Medulla oblongata (tissue), 1 donor: ENCODE data around the gene VWA5B1.
A peak's percentile ranks its signal among the peaks of the same experiment; 100 is the strongest.

Source experiments
- DNase-seq: peaks from one replicate; pipeline ENCODE4 v3.0.0-alpha.2; 2015; ENCODE audit errors: extremely low spot score

Gene VWA5B1

GRCh38 chr1:20348326-20348915, 57.7 kb downstream of the VWA5B1 start:
- no peak for DNase-seq

GRCh38 chr1:20349561-20349960, 58.9 kb downstream of the VWA5B1 start:
- no peak for DNase-seq

DNA sequence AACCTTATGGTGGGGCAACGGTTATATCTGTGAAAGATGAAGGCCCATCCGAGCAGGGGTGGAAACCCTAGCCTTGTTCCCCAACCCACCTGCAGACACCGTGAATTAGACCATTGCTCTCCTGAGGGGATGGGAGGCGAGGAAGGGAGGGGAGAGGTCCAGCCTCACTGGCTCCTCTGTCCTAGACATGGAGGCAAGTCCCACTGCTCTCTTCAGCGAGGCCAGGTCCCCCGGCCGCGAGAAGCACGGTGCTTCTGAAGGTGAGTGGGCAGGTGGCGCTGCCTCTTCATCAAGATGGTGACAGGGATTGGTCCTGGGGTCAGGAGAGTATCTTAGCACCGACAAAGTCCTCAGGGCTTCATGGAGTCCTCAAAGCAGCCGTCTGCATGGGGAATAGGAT, 59.3 kb downstream of the VWA5B1 start:
- no peak for DNase-seq

GRCh38 chr1:20350421-20350820, 59.7 kb downstream of the VWA5B1 start:
- DNase-seq, result no peak

DNA sequence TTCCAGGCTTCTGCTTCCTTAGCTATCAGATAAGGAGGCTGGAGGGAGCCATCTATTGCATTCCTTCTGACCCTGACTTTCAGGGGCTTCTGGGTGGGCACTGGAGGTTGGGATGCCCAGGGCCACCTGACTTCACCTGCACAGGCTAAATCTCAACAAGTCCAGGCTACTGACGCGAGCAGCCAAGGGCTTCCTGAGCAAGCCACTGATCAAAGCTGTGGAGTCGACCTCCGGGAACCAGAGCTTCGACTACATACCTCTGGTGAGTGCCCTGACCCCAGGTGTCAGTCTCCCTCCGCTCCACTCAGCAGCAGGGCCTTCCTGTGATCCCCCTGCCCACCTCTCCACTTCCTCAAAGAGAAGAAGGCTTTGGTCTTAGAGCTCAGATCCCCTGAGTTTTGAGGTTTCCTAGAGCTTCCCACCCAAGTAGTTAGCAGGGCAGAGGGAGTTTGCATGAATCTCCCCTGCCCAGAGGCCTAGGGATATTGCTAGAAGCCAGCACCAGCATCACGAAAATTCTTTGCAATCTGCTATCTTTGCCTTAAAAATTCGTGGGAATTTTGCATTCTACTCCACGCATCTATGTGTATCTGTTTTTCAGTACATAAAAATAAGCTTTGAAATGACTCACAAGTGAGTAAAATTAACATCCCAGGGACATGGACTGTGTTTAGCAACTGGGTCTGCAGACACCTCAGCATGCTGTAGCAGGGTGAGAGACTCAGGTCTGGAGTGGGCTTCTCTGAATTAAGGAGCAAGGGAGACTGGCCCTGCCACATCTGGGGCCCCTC, 61.4 kb downstream of the VWA5B1 start:
- no peak for DNase-seq

DNA sequence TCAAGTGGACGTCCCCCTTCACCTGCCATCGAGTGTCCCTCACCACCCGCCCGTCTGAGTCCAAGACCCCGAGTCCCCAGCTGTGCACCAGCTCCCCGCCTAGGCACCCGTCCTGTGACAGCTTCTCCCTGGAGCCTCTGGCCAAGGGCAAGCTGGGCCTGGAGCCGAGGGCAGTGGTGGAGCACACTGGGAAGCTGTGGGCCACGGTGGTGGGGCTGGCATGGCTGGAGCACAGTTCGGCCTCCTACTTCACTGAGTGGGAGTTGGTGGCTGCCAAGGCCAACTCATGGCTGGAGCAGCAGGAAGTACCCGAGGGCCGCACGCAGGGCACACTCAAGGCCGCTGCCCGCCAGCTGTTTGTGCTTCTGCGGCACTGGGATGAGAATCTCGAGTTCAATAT, 63.2 kb downstream of the VWA5B1 start:
- DNase-seq, result no peak

DNA sequence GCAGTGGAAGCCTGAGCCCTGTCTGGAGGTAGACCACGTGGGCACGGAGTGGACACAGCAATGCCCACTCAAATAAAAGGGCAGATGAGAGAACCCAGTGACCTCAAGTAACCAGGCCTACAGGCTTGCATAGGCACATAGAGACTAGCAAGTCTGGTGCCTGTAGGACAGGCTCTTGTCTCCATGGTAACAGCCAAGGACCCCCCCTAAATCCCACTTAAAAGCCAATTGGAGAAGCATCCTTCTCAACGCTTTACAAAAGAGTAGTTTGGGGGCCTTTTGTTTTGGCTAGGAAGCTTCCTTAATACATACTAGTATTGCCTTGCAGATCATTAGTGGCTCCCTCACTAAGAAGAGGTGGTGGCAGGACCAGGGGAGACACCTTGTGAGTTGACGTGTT, 63.9 kb downstream of the VWA5B1 start:
- no peak for DNase-seq

DNA sequence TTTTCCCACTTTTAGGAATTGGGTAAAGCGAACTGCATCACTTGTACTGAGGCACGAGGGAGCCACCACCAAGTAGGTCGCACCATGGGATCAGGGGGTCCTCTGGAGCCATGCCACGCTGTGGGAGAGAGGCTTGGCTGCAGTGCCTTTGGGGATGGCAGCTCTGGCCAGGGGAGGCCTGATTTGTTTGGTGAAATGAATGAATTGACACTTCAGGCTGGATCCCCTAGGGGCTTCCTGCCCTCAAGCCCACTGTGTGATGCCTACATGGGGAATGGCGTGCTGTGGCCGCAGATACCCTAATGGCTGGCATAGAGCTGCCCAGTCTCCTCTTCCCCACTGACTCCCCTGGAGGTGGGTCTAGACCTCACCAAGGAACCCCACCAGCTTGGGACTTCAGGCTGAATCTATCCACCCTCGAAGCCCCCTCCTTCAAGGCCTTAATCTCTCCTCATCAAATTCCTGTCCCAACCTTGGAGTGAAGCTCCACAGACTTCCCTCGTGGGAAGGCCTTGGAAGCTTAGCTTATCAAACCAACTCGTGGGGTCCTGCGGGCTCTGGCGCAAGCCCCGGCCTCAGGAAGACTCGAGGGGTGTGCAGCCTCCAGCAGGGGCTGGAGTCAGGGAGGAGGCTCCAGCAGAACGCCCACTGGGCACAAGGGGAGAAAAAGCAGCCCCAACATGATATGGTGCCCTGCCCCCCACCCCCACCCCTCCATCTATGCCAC, 64.6 kb downstream of the VWA5B1 start:
- DNase-seq, result no peak

DNA sequence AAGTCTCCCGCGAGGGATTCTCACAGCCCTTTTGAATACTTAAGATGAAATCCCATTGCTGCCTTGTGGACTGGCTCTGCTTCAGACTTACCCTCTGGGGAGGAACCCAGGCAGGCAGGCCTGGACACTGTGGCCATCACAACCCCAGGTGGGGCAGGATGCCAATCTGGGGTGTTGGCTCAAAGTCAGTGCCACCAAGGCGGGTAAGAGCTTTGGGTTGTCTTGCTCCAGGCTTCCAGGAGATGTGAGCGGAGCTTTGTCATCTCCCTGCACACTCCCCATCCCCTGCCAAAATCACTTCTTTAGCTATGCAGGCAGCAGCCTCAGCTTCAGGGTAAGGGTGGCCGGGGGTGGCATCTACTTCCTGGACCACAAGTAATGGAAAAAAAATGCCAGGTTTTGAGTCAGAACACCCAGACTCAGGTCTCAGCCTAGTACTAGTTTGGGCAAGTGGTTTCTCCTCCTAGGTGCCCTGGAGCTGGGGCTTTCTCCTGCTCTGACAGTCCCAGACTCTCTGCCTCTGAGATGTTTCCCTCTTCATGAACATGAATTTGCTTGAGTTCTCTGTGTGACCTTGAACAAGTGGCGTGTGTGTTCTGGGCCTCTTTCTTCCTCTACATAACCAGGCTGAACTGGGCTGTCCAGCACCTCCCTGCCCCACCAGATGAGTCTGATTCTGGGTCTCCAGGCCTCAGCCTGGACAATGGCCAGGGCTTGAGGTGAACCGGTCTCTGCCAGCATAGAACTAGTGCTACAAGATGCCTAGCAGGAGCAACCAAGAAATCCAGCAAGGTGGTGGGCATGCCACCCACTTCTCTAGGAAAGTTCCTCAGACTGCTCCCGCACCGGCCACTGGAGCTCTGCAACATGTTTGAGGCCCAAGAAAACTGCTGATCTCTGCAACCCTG, 65.4 kb downstream of the VWA5B1 start:
- DNase-seq, result no peak

DNA sequence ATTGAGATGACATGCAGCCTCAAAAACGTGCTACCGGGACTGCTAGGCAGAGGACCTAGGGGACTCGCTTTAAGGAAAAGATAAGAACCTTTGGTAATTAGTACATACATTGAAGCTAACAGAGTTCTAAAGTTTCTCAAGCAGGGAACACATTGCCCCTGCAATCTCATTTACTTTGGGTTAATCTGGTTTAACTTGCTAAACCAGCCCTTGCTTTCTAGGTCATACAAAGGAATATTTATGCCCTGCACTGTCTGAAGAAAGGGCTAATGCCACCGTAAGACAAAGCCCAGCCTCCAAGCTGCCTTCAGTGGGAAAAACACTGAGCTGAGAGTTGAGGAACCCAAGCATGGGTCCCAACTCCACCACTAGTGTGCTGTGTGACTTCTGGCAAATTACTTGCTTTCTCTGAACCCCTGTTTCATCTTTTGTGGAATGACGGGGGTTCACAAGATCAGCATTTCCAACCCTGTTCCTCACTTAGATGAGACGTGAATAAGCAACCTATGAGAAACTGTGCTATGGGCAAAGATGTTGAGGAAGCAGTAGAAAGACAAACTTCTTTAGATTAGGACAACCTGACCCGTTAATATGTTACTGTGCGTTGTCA, 66.3 kb downstream of the VWA5B1 start:
- DNase-seq, result no peak

DNA sequence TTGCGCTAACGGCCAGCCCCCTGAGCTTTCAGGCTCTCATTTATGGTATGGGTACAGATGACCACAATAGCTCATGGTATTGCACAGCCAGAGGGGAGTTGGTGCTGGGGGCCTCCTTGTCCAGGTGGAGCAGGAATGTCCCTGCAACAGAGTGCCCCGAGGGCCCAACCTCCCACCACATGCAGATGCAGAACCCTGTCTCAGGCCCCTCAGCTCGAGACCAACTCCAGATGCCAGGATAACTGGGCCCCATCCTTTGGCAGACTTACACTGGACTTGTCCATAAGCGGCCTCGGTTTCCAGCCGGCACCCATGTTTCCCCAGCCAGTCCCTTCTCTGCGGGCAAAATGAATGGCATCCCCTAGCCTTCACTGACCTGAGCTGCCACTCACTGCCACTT, 67.1 kb downstream of the VWA5B1 start:
- no peak for DNase-seq

DNA sequence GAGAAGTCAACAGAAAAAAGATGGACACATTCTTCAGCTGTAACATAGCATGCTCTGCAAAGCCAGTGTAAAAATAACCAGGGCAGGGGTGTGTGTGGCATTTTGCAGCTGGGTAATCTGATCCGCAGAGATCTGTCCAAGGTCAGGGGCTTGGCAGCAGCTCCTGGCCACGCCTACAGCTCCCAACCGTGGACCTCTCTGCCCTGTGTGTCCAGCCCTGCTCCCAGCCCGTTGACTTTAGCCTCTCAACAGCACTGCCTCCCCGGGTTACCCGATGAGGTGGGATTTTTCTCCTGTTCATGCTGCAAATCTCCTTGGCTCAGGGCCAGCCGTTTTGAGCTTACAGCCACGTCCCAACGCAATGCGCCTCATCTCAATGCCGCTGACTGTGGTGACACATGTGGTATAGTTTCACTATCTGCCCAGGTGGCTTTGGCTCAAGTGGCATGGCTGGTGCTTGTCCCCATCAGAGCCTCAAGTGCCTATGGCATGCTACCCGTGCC, 68.1 kb downstream of the VWA5B1 start:
- no peak for DNase-seq

GRCh38 chr1:20359451-20360330, 69.0 kb downstream of the VWA5B1 start:
- no peak for DNase-seq

GRCh38 chr1:20361401-20361800, 70.7 kb downstream of the VWA5B1 start:
- DNase-seq, result no peak

DNA sequence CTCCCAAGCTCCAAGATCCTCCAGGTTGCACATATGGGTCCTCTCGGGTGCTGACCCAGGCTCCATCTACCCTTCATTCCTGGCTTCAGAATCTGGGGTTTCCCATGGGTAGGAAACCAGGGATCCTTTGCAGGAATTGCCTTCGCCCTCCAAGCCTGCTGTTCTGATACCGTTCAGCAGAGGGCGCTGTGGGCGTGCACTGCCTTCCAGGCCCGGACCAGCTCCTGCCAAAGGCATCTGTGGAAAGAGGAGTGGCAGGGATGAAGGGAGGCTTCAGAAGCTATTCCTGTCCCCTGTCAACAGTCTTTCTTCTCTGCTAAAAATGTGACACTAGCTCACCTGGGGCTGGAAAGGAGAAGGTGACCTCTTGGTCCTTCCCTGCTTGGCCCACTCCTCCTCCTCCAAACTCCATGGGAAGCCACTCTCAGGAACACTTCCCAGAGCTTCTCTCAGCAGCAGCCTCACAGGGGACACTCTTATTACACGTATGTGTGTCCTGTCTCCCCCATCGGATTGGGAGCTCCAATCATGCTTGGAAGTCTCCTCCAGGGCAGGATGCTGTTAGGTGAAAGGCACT, 71.2 kb downstream of the VWA5B1 start:
- peak; percentile 74 for DNase-seq

DNA sequence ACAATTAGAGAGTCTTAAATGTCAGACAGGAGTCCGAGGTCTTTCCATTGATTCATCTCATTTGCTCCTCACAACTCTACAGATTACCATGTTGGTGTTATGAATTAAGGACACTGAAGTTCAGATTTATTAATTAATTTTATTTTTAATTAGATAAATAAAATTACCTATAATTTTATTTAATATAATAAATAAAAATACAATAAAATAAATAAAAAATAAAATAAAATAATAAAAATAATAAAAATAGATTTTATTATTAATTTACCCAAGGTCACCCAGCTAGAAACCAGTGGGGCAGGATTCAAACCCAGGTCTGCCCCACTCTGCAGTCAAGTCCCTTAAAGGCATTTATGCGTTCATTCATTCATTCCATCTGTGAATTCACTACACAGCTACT, 72.2 kb downstream of the VWA5B1 start:
- no peak for DNase-seq

GRCh38 chr1:20365421-20366055, 74.9 kb downstream of the VWA5B1 start:
- DNase-seq, result no peak

- no peak for DNase-seq
These were observed 75.4 kb downstream of the VWA5B1 start for GRCh38 chr1:20366056-20366462.

- no peak for DNase-seq
These were observed 75.9 kb downstream of the VWA5B1 start for GRCh38 chr1:20366463-20367115.
